Natural killer cell (primary cell): ENCODE measurements around the gene DMRTB1. TPM values are rescaled to one million over a fixed set of nuclear protein-coding genes. Genes with fewer than 3 reads are reported as not detected.

Experiments used
- ATAC-seq, 3 donors: fragments of 150-1000 bp in 2 of 3; fragments of 200-7000 bp in 1 of 3; cut with Tn5 transposase; 1 replicate in 1 of 3; 2 replicates in 2 of 3; pipeline ENCODE4 v1.10.0; 2021; ENCODE audit warnings: mild to moderate bottlenecking in 2 of 3, moderate library complexity in 2 of 3
- DNase-seq, 2 donors: peaks; one replicate each; pipeline versions ENCODE4 v3.0.0 to v3.0.0-alpha.2; 2013 to 2021; ENCODE audit warnings: mixed read lengths in 1 of 2
- H3K27ac ChIP-seq: one replicate; pipeline ENCODE4 v1.5.1; 2013; ENCODE audit warnings: mild to moderate bottlenecking, low read length
- H3K27me3 ChIP-seq: one replicate; pipeline ENCODE4 v1.6.1; 2013; ENCODE audit warnings: low read length; ENCODE audit not compliant: control insufficient read depth, insufficient read depth
- H3K36me3 ChIP-seq: one replicate; pipeline ENCODE4 v1.6.1; 2013; ENCODE audit warnings: low read length; ENCODE audit not compliant: control insufficient read depth, insufficient read depth
- H3K4me1 ChIP-seq: one replicate; pipeline ENCODE4 v1.6.1; 2013; ENCODE audit warnings: low read length; ENCODE audit not compliant: control insufficient read depth, insufficient read depth
- H3K4me3 ChIP-seq: one replicate; pipeline ENCODE4 v1.5.1; 2013; ENCODE audit warnings: low read length
- H3K9me3 ChIP-seq: one replicate; pipeline ENCODE4 v1.6.1; 2013; ENCODE audit warnings: low read length; ENCODE audit not compliant: control insufficient read depth, insufficient read depth
- H3K27ac Mint-ChIP-seq, 2 donors: one replicate each; pipeline ENCODE4 v1.8.0; 2022; ENCODE audit warnings: mild to moderate bottlenecking in 2 of 2, mixed read lengths in 2 of 2, moderate library complexity in 1 of 2
- H3K27me3 Mint-ChIP-seq, 2 donors: one replicate each; pipeline ENCODE4 v1.8.0; 2022; ENCODE audit warnings: low read depth in 2 of 2, mixed read lengths in 2 of 2
- H3K36me3 Mint-ChIP-seq: one replicate; pipeline ENCODE4 v1.8.0; 2022; ENCODE audit warnings: mixed read lengths
- H3K4me1 Mint-ChIP-seq, 2 donors: one replicate each; pipeline ENCODE4 v1.8.0; 2022; ENCODE audit warnings: mixed read lengths in 2 of 2
- H3K4me3 Mint-ChIP-seq: one replicate; pipeline ENCODE4 v1.8.0; 2022; ENCODE audit warnings: mild to moderate bottlenecking, moderate library complexity, mixed read lengths
- H3K9me3 Mint-ChIP-seq, 2 donors: one replicate each; pipeline ENCODE4 v1.8.0; 2022; ENCODE audit warnings: mixed read lengths in 2 of 2
- CTCF ChIP-seq: fragments of 200-600 bp; IDR thresholded peaks from one replicate; pipeline ENCODE4 v1.8.0; 2022; ENCODE audit warnings: antibody characterized with exemption
- WGBS: methylation state at CpG from one replicate; pipeline ENCODE4 v1.1.7; 2013; ENCODE audit warnings: missing lambda C conversion rate; ENCODE audit not compliant: insufficient coverage; 5-methylcytosine and 5-hydroxymethylcytosine counted together
- intact Hi-C: fragments of 100-400 bp; cut with micrococcal nuclease; formaldehyde crosslinking; loops from one replicate; pipeline ENCODE4 v1.14.2; 2022
- total RNA-seq, 4 donors: library from RNA; stranded (reverse); fragments of 120-200 nt in 1 of 4; gene quantifications; one replicate each; pipeline versions ENCODE4 v1.2.3 to v1.2.4, GENCODE V29; 2013 to 2022

DMRTB1 gene
- total RNA-seq, 3 donors from 2014 or later (not counting 1 experiment from before 2014, with no cell fraction given), result not detected

DNA sequence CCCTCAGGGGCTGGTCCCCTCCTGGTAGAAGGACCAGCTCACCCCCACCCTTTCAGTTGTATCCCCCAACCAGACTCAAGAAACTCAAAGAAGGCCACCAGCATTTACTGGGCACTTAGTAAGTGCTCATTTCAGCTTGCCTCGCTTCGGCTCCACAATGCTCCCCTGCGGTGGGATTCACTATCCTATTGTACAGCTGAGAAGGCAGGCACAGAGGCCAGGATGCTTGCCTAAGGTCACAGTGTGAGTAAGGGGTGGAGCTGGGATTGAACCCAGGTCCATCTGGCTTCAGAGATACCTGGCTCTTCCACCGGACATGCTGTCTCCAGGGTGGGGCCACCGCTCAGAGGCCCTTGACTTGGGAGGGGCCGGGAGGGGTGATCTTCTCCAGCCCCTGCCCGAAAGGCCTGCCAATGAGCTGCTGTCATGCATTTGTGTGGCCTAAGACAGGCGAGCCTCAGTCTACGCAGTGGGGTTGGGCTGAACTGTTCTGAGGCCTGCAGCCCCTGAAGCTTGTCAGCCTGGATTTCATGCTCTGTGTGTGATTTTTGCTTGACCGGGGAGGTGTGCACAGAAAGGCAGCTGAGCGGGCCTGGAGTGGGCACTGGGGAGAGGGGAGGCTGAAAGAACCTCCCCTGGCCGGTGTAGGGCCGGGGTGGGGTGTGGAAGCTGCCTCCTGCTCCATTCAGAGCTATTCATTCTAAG, 48.1 kb downstream of the DMRTB1 start:
- Histone ChIP-seq H3K27me3 (no peaks in the 10 kb centered on the region), H3K9me3 (no peaks in the 10 kb centered on the region), H3K4me1 (peaks cover 10% of the 10 kb centered on the region), H3K27ac (no peak overlapping the region), H3K4me3 (no peak overlapping the region), H3K36me3 (no peaks in the 10 kb centered on the region)
- intact Hi-C loops, result no loop called here
- H3K9me3 Mint-ChIP-seq, result no peaks in the 10 kb centered on the region
- ATAC-seq (no peak), DNase-seq (no peak)
- H3K27ac Mint-ChIP-seq, result no peak overlapping the region
- 93% methylated on average over 13 of the region's 13 CpGs for WGBS
- peaks cover 0 to 11% of the 10 kb centered on the region in 2 donors for H3K4me1 Mint-ChIP-seq
- no peaks in the 10 kb centered on the region for H3K36me3 Mint-ChIP-seq
- no peak overlapping the region for H3K4me3 Mint-ChIP-seq
- H3K27me3 Mint-ChIP-seq, result no peaks in the 10 kb centered on the region
- no peak for TF ChIP-seq CTCF

DNA sequence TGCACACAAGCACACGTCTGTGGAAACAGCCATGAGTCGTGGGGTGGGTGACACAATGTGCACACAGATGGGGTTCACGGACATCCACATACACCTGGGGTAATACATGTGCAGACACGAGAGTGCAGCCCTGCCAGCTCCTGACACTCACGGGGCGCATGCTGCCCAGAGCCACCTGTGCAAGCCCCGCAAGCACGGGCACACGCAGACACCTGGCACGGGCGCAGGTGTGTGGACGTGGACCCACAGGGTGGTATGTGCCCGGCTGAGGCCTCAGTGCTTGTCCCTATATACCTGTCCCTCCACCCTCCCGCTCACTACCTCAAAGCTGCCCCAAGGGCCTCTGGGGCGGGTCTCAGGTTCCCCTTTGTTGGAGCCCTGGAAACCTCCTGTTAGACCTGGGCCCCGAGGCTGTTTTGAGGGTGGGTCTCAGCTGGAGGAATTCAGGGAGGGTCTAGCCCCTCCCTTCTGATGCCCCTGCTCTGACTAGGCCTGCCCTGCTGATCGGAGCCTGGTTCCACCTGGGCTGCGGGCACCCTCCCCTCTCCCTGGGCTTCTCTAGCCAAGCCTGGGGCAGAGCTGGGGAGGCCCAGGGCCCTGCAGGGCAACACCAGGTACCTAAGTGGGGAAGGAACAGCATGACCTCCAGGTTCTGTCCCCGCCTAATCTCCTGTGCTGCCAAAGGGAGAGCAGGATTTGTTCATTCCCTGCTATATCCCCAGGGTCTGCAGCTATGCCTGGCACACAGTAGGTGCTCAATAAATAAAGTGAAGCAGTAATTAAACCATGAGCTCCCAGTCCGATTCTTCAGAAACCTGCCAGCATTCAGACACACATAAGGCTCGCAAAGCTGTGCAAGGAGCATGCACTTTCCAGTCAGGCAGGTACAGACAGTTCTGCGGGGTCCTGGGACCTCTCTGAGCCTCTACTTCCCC, 49.1 kb downstream of the DMRTB1 start:
- TF ChIP-seq CTCF, result no peak
- intact Hi-C loops, result no loop called here
- DNase-seq (no peak), ATAC-seq (no peak)
- Mint-ChIP-seq H3K4me1 (peaks cover 0 to 11% of the 10 kb centered on the region in 2 donors), H3K36me3 (no peaks in the 10 kb centered on the region), H3K27ac (no peak overlapping the region), H3K9me3 (no peaks in the 10 kb centered on the region), H3K4me3 (no peak overlapping the region), H3K27me3 (peaks cover 0 to under 1% of the 10 kb centered on the region in 2 donors)
- Histone ChIP-seq H3K4me1 (peaks cover 10% of the 10 kb centered on the region), H3K4me3 (no peak overlapping the region), H3K36me3 (no peaks in the 10 kb centered on the region), H3K9me3 (no peaks in the 10 kb centered on the region), H3K27ac (no peak overlapping the region), H3K27me3 (no peaks in the 10 kb centered on the region)
- 88% methylated on average over 21 of the region's 22 CpGs for WGBS

GRCh38 chr1:53508991-53509666, 49.9 kb downstream of the DMRTB1 start:
- H3K4me3 Mint-ChIP-seq, result peak overlapping the region; percentile 25
- no peak for TF ChIP-seq CTCF

More at GRCh38 chr1:53508991-53509666, 49.9 kb downstream of the DMRTB1 start:
- peak in 1 of 2 donors; percentile 30 for DNase-seq
- H3K36me3 Mint-ChIP-seq, result no peaks in the 10 kb centered on the region
- H3K27ac ChIP-seq, result no peak overlapping the region
- peak; percentile 65 to 99 (median 96) for ATAC-seq
- H3K27ac Mint-ChIP-seq, result peak overlapping the region in 1 of 2 donors; percentile 54
- no peak overlapping the region for H3K4me3 ChIP-seq
- no peaks in the 10 kb centered on the region for H3K9me3 ChIP-seq
- H3K27me3 Mint-ChIP-seq, result peaks cover 0 to 3% of the 10 kb centered on the region in 2 donors
- intact Hi-C loops, result no loop called here
- H3K4me1 ChIP-seq, result peaks cover 10% of the 10 kb centered on the region
- peaks cover 0 to 11% of the 10 kb centered on the region in 2 donors for H3K4me1 Mint-ChIP-seq
- no peaks in the 10 kb centered on the region for H3K36me3 ChIP-seq
- no peaks in the 10 kb centered on the region for H3K27me3 ChIP-seq
- no peaks in the 10 kb centered on the region for H3K9me3 Mint-ChIP-seq
- WGBS, result 39% methylated on average over 23 of the region's 23 CpGs
